Measurements from ENCODE around the gene ORAI3. TPM values are rescaled to one million over a fixed set of nuclear protein-coding genes. Genes with fewer than 3 reads are reported as not detected.

The ORAI3 gene
- total RNA-seq, 2 donors from 2014 or later, result 7.4 to 16.8 TPM

GRCh38 chr16:30980023-30980371 lies 31.1 kb downstream of the ORAI3 start:
- Mint-ChIP-seq H3K4me3 (no peak overlapping the region), H3K27ac (no peak overlapping the region), H3K4me1 (ENCODE audit: low read depth in 2 of 2) (peaks cover 0 to 17% of the 10 kb centered on the region in 2 donors), H3K36me3 (no peaks in the 10 kb centered on the region), H3K27me3 (no peaks in the 10 kb centered on the region), H3K9me3 (no peaks in the 10 kb centered on the region)
- no peak for DNase-seq (ENCODE audit: low spot score)
- no peak for ATAC-seq

DNA sequence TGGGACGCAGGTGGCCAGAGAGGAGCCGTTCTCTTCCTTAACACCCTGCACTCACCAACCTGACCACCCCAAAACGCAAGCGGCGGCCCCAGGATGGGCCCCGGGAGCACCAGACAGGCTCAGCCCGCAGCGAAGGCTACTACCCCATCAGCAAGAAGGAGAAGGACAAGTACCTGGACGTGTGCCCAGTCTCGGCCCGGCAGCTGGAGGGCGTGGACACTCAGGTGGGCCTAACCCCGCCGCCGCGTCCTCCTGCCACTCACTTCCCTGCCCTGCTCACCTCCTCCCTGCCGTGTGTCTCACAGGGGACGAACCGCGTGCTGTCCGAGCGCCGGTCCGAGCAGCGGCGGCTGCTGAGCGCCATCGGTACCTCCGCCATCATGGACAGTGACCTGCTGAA lies 31.6 kb downstream of the ORAI3 start:
- DNase-seq (ENCODE audit: low spot score), result no peak
- no peak for ATAC-seq
- Mint-ChIP-seq H3K4me3 (no peak overlapping the region), H3K27ac (no peak overlapping the region), H3K4me1 (ENCODE audit: low read depth in 2 of 2) (peaks cover 0 to 17% of the 10 kb centered on the region in 2 donors), H3K36me3 (no peaks in the 10 kb centered on the region), H3K9me3 (no peaks in the 10 kb centered on the region), H3K27me3 (no peaks in the 10 kb centered on the region)

DNA sequence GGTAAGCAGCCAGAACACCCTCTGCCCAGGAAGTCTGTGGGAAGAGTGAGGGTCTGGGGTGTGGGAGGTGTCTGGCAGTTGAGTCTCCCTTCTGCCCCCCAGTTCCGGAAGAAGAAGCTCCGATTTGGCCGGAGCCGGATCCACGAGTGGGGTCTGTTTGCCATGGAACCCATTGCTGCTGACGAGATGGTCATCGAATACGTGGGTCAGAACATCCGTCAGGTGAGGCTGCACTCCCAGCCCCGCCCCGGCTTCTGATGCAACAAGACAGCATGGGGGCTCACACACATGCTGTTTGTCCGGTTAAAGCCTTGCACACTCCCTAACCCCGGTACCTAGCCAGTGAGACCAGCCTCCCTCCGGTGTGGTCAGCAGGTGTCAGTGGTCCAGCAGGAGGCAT lies 32.1 kb downstream of the ORAI3 start:
- Mint-ChIP-seq H3K4me1 (ENCODE audit: low read depth in 2 of 2) (peaks cover 0 to 14% of the 10 kb centered on the region in 2 donors), H3K9me3 (no peaks in the 10 kb centered on the region), H3K27ac (no peak overlapping the region), H3K36me3 (no peaks in the 10 kb centered on the region), H3K4me3 (no peak overlapping the region), H3K27me3 (no peaks in the 10 kb centered on the region)
- DNase-seq (ENCODE audit: low spot score) (no peak), ATAC-seq (no peak)

DNA sequence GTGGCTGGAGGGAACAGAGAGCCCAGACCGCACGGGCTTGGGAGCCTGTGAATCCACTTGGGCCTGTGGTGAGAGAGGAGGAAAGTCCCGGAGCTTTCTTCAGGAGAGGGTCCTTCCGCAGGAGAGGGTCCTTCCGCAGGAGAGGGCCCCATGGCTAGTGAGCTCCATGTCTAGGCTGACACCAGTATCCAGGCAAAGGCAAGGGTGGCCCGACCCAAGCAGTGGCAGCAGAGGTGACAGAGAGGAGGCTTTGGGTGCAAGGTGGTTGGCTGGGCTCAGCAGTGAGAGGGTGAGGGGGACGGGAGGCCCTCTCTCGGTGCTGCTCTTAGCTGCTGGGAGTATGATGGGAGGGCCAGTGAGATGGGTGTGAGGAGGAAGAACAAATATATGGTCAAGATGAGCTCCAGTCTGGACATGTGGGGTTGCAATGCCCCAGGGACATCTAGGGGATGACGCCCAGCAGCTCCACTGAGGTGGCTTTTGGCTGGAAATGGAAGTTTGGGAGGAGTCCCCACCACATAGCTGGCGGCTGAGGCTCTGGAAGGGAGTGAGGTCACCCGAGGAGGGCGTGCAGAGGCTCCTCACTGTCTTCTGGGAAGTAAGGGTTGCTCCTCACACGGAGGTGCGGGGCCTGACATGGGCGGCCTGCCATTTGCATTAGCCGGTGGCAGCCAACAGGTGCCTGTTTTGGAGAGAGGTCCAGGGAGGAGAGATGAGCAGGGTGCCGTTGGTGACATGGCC lies 33.9 kb downstream of the ORAI3 start:
- H3K4me1 Mint-ChIP-seq (ENCODE audit: low read depth in 2 of 2), result peaks cover 0 to 9% of the 10 kb centered on the region in 2 donors
- no peaks in the 10 kb centered on the region for H3K27me3 Mint-ChIP-seq
- ATAC-seq, result no peak
- H3K9me3 Mint-ChIP-seq, result no peaks in the 10 kb centered on the region
- no peak for DNase-seq (ENCODE audit: low spot score)
- H3K4me3 Mint-ChIP-seq, result no peak overlapping the region
- no peaks in the 10 kb centered on the region for H3K36me3 Mint-ChIP-seq
- H3K27ac Mint-ChIP-seq, result no peak overlapping the region

GRCh38 chr16:30983289-30983889 lies 34.5 kb downstream of the ORAI3 start:
- no peak for DNase-seq (ENCODE audit: low spot score)
- no peaks in the 10 kb centered on the region for H3K27me3 Mint-ChIP-seq
- ATAC-seq, result no peak
- no peaks in the 10 kb centered on the region for H3K9me3 Mint-ChIP-seq
- H3K27ac Mint-ChIP-seq, result no peak overlapping the region
- H3K36me3 Mint-ChIP-seq, result no peaks in the 10 kb centered on the region
- peaks cover 0 to 9% of the 10 kb centered on the region in 2 donors for H3K4me1 Mint-ChIP-seq (ENCODE audit: low read depth in 2 of 2)
- no peak overlapping the region for H3K4me3 Mint-ChIP-seq

DNA sequence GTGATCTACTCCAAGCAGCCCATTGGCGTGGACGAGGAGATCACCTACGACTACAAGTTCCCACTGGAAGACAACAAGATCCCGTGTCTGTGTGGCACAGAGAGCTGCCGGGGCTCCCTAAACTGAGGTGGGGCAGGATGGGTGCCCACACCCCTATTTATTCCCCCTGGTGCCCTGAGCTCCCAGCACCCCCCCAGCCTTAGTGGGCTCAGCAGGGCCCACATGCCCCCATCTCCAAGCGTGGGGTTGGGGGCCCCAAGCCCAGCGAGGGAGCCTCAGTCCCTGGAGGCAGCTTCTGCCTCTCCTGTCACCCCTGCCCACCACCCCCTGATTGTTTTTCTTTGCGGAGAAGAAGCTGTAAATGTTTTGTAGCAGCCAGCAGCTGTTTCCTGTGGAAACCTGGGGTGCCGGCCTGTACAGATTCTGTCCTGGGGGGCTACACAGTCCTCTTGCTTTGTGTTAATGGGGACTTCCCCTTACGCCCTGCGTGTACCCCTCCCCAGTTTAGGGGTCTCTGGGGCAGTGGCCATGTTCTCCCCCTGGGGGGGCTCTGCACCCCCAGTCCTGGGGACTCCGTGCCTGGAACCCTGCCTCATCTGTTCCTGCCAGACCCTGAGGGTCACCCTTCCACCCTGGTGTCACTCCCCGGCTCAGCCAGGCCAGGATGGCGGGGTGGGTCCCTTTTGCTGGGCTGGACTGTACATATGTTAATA lies 35.2 kb downstream of the ORAI3 start:
- Mint-ChIP-seq H3K4me3 (no peak overlapping the region), H3K9me3 (no peaks in the 10 kb centered on the region), H3K36me3 (no peaks in the 10 kb centered on the region), H3K27ac (no peak overlapping the region), H3K27me3 (no peaks in the 10 kb centered on the region), H3K4me1 (ENCODE audit: low read depth in 2 of 2) (peaks cover 0 to 7% of the 10 kb centered on the region in 2 donors)
- no peak for ATAC-seq
- no peak for DNase-seq (ENCODE audit: low spot score)

DNA sequence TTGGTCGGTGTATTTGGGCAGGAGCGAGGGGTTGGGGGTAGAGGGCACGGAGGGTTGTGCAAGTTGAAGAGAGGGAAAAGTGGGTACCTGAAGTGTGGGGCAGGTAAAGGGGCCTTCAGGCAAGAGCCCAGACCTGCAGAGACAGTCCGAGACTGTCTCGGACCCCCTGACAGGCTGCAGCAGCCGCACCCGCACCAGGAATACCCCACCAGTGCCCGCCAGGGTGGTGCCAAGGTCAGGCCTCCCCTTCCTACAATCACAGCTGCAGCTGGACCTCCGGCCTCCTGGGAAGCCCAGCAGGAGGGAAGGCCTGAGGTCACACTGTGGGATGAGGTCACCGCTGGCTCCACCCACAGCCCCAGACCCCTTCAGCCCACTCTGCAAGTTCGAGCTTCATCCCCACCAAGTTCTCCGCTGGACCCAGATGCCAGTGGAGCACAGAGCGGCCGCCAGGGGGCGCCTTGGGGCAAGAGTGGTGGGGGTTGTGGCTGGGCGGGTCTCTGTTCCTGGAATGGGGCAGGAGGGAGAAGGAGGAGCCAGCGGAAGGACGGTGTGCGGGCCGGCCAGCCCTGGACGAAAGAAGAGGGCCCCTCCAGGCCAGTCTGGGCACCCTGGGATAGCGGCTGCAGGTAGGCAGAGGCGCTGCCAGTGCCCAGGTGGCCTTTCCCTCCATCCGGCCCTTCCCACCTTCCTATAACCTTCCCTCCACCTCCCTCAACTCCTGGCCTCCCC lies 36.0 kb downstream of the ORAI3 start, which contains the start of gene HSD3B7:
Gene HSD3B7, plus strand, starts transcription at position 539 of the 732 bp plus-strand sequence. CDS start 452 bp downstream, outside the sequence.
- peak; percentile 74 to 86 for ATAC-seq
- Mint-ChIP-seq H3K27me3 (no peaks in the 10 kb centered on the region), H3K27ac (no peak within 1 kb of the TSS), H3K36me3 (no peaks in the 10 kb centered on the region), H3K4me3 (no peak within 1 kb of the TSS), H3K4me1 (ENCODE audit: low read depth in 2 of 2) (peaks cover 0 to 7% of the 10 kb centered on the region in 2 donors), H3K9me3 (no peaks in the 10 kb centered on the region)
- peak; percentile 85 for DNase-seq (ENCODE audit: low spot score)

DNA sequence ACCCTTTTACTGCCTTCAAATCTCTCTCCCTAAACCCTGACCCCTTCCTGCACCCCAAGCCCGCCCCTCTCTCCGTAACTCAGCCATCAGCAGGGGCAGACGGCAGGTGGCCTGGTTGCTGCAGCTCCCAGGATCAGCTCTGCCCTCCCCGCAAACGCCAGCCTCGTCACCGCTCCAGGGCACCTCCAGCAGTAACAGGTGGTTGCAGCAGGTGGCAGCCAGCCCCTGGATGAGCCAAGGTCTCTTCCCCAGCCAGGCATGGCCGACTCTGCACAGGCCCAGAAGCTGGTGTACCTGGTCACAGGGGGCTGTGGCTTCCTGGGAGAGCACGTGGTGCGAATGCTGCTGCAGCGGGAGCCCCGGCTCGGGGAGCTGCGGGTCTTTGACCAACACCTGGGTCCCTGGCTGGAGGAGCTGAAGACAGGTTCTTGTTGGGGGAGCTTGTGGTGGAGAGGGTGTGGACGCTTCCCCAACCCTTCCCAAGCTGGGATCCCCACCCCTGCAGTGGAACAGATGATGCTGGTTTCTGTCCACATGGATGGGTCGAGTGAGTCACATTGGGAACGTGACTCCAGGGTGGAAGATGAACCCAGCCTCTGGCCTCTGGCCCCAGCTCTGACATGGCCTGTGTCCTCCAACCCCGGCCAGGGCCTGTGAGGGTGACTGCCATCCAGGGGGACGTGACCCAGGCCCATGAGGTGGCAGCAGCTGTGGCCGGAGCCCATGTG lies 36.7 kb downstream of the ORAI3 start:
- peaks cover 0 to 7% of the 10 kb centered on the region in 2 donors for H3K4me1 Mint-ChIP-seq (ENCODE audit: low read depth in 2 of 2)
- no peak overlapping the region for H3K4me3 Mint-ChIP-seq
- no peak overlapping the region for H3K27ac Mint-ChIP-seq
- no peaks in the 10 kb centered on the region for H3K27me3 Mint-ChIP-seq
- ATAC-seq (no peak), DNase-seq (ENCODE audit: low spot score) (no peak)
- H3K36me3 Mint-ChIP-seq, result no peaks in the 10 kb centered on the region
- no peaks in the 10 kb centered on the region for H3K9me3 Mint-ChIP-seq

DNA sequence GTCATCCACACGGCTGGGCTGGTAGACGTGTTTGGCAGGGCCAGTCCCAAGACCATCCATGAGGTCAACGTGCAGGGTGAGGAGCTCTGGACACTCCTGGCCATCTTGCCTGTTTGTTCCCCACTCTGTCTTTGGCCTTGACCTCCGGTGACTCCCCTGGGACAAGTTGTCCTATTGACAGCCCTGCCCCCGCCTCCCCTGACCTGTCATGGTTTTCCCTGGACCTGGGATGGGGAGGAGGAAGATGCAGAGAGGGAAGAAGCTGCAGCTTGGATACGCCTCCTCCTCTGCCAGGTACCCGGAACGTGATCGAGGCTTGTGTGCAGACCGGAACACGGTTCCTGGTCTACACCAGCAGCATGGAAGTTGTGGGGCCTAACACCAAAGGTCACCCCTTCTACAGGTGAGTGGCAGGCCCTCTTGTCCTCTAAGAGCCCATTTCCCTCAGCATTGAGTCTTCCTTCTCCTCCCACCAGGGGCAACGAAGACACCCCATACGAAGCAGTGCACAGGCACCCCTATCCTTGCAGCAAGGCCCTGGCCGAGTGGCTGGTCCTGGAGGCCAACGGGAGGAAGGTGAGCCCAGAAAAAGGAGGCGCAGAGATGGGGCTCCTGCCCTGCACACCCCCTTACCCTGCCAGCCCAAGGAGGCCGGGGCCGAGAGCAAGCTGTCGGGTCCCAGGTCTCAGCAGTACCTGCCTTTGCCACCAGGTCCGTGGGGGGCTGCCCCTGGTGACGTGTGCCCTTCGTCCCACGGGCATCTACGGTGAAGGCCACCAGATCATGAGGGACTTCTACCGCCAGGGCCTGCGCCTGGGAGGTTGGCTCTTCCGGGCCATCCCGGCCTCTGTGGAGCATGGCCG lies 37.5 kb downstream of the ORAI3 start:
- peaks cover 0 to 11% of the 10 kb centered on the region in 2 donors for H3K4me1 Mint-ChIP-seq (ENCODE audit: low read depth in 2 of 2)
- H3K27me3 Mint-ChIP-seq, result no peaks in the 10 kb centered on the region
- H3K4me3 Mint-ChIP-seq, result no peak overlapping the region
- DNase-seq (ENCODE audit: low spot score) (no peak), ATAC-seq (no peak)
- H3K9me3 Mint-ChIP-seq, result no peaks in the 10 kb centered on the region
- no peaks in the 10 kb centered on the region for H3K36me3 Mint-ChIP-seq
- no peak overlapping the region for H3K27ac Mint-ChIP-seq

DNA sequence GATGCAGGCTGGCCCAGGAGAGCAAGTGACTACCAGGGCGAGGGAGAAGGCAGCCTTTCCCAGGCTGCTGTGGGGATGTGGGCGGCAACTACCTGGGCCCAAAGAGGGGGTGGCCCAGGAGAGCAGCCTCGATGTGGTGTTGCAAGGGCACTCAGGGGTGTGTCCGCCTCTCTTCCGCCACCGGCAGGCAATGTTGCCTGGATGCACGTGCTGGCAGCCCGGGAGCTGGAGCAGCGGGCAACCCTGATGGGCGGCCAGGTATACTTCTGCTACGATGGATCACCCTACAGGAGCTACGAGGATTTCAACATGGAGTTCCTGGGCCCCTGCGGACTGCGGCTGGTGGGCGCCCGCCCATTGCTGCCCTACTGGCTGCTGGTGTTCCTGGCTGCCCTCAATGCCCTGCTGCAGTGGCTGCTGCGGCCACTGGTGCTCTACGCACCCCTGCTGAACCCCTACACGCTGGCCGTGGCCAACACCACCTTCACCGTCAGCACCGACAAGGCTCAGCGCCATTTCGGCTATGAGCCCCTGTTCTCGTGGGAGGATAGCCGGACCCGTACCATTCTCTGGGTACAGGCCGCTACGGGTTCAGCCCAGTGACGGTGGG lies 38.8 kb downstream of the ORAI3 start:
- Mint-ChIP-seq H3K27me3 (no peaks in the 10 kb centered on the region), H3K27ac (no peak overlapping the region), H3K9me3 (no peaks in the 10 kb centered on the region), H3K36me3 (no peaks in the 10 kb centered on the region), H3K4me3 (no peak overlapping the region), H3K4me1 (ENCODE audit: low read depth in 2 of 2) (peaks cover 0 to 10% of the 10 kb centered on the region in 2 donors)
- DNase-seq (ENCODE audit: low spot score) (no peak), ATAC-seq (no peak)

DNA sequence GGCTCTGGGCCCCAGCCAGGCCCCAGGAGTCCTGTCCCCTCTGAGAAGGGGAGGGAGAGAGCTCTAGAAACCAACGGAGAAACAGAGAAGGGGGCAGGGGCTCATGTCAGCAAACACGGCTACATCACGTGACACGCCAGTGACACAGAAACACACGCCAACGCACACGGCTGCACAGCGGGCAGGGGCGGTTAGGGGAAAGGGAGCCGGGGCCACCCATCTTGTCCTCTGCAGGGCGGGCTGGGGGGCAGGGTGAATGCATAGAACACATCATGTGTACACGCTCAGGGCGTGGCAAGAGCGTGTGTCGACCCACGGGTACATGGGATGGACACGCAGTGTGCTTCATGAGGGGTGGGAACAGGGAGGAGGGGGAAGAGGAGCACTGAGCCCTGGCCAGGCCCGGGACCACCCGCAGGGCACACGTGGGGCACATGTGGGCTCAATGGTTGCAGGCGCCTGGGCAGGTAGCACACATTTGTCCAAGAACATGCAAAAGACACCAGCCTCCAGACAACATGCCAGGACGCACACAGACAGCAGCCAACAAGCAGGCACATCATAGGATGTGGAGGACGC lies 40.7 kb downstream of the ORAI3 start:
- H3K36me3 Mint-ChIP-seq, result no peaks in the 10 kb centered on the region
- peaks cover 2 to 9% of the 10 kb centered on the region in 2 donors for H3K4me1 Mint-ChIP-seq (ENCODE audit: low read depth in 2 of 2)
- H3K4me3 Mint-ChIP-seq, result no peak overlapping the region
- no peak overlapping the region for H3K27ac Mint-ChIP-seq
- H3K9me3 Mint-ChIP-seq, result no peaks in the 10 kb centered on the region
- DNase-seq (ENCODE audit: low spot score), result no peak
- H3K27me3 Mint-ChIP-seq, result no peaks in the 10 kb centered on the region
- no peak for ATAC-seq

DNA sequence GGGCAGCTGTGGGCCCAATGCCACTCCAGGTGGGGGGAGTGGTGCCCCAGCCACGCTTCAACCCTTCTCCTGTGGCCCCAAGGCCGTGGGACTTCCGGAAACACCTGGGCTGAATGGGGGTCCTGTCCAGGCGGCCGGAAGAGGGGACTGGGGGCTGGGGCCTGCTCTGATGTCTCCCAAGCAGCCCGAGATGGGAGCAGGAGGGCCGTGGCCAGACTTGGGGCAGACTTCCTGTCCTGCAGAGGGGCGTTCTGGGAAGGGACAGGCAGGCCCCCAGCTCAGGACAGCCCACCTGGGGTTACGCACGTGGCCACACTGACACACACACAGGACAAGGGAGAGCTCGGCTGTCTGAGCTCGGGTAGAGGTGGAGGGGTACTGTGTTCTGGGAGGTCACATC lies 41.2 kb downstream of the ORAI3 start:
- H3K27me3 Mint-ChIP-seq, result no peaks in the 10 kb centered on the region
- H3K27ac Mint-ChIP-seq, result no peak overlapping the region
- no peak overlapping the region for H3K4me3 Mint-ChIP-seq
- no peaks in the 10 kb centered on the region for H3K36me3 Mint-ChIP-seq
- ATAC-seq (no peak), DNase-seq (ENCODE audit: low spot score) (no peak)
- H3K4me1 Mint-ChIP-seq (ENCODE audit: low read depth in 2 of 2), result peaks cover 8 to 11% of the 10 kb centered on the region in 2 donors
- H3K9me3 Mint-ChIP-seq, result no peaks in the 10 kb centered on the region

Measured in natural killer cell treated with Interleukin-12 subunit alpha and Interleukin-12 subunit beta and Interleukin-15 and Interleukin-18, amount 100 ng/mL, for 72 hours (primary cell).